ENCODE data around the gene FBXO42.

DNA sequence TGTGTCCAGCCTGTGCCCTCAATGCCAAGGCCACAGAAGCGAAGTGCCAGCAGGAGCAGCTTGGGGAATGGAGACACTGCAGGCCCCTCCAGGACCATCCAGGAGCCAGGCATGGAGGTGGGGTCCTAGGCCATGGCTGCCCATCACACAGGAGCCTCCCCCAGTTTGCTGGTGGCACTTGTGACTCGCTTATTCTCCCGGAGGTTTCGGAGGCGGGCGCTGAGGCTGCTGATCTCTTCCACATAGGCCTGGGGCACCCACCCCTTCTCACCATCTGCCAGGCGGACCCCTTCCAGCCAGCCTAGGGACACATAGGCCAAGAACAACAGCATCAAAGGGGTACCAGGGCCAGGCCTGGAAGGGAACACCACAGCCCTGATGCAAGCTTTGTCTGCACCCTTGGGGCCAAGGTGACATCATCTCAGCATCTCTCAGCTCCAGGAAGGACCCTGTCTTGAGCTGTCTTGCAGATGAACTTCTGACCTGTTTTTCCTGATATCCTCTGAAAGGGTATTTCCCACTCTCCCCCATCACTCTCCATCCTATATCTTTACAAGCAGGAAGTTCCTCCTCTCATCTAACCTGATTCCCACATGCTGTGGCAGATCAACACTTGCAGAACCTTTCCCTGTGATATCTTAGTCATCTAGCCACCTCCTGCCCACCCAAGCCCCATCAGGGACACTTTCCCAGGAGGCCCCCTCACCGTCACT, 153.7 kb downstream of the FBXO42 start:
- TF ChIP-seq TAF1 (IDR thresholded peaks at IDR 0.05; ENCODE audit: low read depth, low read length) = no peak
- no peak for TF ChIP-seq POLR2A (IDR thresholded peaks at IDR 0.05; ENCODE audit: low read depth, low read length)
- no peak for TF ChIP-seq POLR2AphosphoS5 (IDR thresholded peaks at IDR 0.05; ENCODE audit: low read depth, low read length)
- no peak for TF ChIP-seq SPI1 (IDR thresholded peaks at IDR 0.05; ENCODE audit: low read depth, low read length)
